HTR-8/SVneo (cell line): ENCODE data around the gene MSI1.
"Not testable (repeated sequence)": the region's sequence is repeated elsewhere in the genome, so short reads cannot be mapped to it uniquely, and the experiment has no call there.

Source experiments
- DNase-seq: peaks from one replicate; pipeline ENCODE4 v3.0.0; 2011; ENCODE audit warnings: low spot score, mixed read lengths; ENCODE audit not compliant: insufficient read length
- FAIRE-seq: peaks from 2 replicates; lab custom pipeline; 2011; peaks lifted over from hg19 to GRCh38; lab: Jason Lieb, UNC

MSI1 gene

DNA sequence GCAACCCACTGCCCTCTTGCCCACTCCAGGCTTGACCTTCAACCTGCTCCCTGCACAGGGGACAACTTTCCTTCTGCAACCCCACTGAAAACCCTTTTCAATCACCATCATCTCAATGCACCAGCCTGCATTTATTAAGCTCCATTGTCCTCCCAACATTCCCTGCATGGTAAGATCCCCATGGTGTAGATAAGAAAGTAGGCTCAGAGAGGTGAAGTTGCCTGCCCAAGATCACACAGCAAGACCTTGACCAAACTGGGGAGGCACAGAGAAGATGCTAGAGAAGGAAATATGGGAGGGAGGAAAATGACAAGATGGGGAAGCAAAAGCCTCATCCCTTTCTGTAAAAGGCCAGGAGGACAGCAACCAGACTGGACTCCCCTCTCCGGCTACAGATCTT is 9.8 kb downstream of the MSI1 start:
- FAIRE-seq = no peak
- no peak for DNase-seq

DNA sequence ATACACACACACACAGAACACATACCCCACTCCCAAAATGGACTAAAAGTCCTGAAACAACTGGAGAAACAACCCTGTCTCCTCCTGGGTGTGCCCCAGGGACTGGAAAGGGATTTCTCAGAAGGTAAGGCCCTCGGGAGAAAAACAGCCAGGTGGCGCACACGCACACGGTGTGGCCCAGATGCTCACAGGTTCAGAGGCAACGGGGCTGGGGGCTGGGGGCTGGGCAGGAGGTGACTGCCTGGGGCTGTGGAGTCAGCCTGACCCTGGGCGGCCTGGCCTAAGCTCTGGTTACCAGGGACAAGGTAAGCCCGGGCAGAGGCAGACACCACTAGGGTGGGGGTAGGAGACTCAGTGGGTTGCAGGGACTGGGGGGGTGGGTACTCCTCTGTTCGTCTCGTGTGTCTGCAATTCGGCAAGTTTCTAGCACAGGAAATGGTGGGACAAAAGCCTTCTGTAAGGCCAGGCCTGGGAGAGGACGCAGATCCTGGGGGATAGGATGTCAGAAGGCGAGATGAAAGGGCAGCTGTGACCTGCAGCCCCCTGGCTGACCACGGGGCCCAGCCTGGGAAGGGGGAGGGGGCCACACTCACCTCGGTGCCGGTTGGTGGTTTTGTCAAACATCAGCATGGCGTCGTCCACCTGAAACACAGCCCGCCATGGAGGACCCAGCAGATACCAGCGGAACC is 10.4 kb downstream of the MSI1 start:
- FAIRE-seq (no peak), DNase-seq (no peak)

DNA sequence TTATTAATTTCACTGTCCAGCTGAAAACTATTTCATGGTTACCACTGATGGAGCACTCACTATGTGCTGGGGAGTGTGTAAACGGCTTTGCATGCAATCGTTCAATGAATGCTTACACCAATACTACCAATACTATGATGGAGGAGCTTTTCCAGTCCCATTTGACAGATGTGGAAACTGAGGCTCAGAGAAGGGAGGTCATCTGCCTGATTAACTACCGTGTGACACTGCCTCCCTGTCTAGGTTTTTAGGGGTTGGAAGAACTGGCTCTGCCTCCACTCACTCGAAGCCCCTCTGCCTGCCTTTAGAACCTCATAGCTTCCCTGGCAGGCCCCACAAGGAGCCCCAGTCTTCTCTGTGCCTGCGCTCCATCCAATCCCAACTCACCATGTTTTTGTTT is 11.9 kb downstream of the MSI1 start:
- FAIRE-seq (no peak), DNase-seq (no peak)

DNA sequence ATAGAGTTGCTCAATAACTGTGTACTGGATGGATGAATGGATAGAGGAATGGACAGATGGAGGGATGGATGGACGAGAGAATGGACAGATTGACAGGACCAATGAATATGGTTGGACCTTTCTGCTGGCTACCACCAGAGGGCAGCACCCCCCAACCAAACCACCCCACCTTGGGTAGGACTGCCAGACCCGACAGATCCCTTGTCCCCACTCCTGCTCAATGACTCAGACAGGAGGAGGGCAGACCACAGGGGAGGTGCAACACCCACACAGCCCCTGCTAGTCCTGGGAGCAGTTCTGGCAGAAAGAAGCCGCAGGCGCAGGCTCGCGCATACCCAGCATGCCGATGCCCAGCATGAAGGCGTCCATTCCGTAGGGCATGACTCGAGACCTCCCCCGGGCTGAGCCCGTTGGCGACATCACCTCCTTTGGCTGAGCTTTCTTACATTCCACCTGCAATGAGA is 12.4 kb downstream of the MSI1 start:
- peak; percentile 99 for DNase-seq
- FAIRE-seq = peak; percentile 99

DNA sequence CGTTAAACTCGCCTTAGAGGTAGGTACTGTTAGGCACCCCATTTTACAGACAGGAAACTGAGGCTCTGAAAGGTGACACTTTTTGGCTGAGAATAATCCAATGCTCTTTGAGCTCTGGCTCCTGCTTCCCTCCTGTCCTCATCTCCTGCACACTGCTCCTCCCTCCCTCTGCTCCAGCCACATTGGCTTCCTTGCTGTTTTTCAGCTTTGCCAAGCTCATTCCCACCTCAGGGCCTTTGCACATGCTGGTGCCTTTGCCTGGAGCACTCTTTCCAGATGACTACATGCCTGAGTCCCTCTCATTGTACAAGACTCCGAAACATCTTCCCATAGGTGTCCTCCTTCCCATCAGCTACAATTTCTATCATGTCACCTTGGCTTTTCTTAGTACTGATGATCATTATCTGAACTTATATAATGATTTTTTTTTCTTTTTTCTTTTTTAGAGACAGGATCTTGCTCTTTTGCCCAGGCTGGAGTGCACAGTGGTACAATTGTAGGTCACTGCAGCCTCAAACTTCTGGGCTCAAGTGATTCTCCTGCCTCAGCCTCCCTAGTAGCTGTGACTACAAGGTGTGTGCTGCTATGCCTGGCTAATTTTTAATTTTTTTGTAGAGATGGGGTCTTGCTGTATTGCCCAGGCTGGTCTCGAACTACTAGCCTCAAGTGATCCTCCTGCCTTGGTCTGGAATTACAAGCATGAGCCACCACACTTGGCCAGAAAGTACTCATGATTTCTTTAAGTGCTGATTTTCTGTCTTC is 15.2 kb downstream of the MSI1 start:
- DNase-seq (no peak), FAIRE-seq (no peak)

DNA sequence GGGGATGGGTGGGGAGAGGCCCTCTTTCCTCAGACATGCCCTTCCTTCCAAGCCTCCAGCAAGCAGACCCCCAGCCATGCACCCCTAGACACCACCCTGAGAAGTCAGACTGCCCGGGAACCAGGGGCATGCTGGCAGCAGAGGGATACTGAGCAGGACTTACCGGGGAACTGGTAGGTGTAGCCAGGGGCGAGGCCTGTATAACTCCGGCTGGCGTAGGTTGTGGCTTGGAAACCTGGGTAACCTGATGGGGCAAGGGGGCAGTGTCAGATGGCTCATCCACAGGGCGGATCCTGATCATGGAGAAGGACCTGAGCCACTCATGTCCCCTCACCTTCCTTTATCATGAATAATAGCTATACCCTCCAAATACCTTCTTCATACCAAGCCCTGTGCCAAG is 15.8 kb downstream of the MSI1 start:
- no peak for FAIRE-seq
- DNase-seq = no peak

DNA sequence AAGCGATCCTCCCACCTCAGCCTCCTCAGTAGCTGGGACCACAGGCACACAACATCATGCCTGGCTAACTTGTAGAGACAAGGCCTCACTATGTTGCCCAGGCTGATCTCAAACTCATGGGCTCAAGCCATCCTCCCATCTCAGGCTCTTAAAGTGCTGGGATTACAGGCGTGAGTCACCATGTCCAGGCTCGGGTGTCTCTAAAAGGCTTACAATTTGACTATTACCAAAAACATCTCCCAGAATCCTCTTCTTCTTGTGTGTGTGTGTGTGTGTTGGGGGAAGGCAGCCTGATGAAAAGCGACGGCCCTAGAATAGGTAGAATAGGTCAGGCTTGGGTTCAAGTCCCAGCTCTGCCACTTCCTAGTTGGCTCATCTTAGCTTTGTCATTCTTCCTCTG is 16.8 kb downstream of the MSI1 start:
- FAIRE-seq (no peak), DNase-seq (no peak)

DNA sequence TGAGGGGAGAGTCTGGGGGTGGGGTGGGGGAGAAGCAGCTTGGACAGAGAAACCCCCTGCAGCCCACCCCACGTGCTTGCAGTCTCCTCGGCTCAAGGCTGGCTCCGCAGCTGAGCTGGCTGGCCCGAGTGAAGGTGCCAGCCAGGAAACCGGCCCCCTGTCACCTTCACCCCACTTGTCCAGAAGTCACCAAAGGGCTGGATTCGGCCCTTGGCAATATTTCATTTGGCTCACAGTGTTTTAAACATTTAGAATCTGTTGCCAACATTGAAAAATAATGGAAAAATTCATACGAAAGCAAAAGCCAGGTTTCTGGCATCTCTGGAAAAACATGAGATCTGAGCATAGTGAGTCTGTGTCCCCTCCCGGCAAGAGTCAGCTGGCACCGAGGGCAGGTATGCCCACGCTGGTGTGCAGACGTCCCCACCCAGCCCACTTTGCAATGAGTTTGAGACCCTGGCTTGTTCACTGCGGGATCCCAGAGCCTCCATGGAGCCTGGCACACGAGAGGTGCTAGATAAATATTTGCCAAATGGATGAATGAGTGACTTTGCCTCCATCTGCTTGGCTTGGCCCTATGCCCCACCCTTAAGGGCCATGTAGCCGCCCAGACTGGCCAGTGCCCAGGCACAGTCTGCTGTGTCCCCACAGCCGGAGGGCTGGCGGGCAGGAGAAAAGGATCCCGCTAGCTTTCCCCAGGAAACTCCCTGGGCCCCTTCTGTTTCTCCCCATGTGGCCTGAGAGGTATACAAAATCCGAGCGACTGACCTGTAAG is 18.2 kb downstream of the MSI1 start:
- FAIRE-seq (no peak), DNase-seq (no peak)

DNA sequence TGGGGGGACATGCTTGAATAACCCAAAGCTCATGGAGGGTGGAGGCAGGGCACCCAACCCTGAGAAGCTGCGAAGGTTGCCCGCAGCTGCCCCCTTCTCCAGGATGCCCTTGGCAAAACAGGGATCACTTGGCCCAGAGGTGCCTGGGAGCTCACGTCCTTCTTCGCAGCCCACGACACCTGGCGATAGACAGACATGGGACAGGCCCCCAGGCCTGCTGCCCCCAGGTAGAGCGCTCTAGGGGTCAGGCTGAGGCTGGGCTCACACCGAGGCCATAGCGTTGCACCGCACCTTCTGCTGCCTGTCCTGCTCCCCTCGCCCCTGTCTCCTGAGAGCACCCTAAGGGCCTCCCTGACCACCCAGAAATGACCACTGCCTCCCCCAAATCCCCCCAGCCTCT is 21.2 kb downstream of the MSI1 start:
- DNase-seq = no peak
- no peak for FAIRE-seq

DNA sequence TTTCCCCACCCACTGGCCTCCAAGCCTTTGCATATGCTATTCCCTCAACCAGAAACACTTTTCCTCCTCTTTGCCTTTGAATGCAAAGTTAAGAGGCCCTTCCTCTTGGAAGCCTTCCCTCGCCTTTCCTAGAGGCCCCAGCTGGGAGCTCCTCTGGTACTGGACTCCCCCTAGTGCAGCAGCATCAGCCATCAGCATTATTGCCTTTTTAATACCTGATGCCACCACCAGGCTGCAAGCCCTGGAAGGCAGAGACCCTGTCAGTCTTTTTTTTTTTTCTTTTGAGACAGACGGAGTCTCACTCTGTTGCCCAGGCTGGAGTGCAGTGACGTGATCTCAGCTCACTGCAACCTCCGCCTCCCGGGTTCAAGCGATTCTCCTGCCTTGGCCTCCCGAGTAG is 22.3 kb downstream of the MSI1 start:
- FAIRE-seq (no peak), DNase-seq (no peak)

DNA sequence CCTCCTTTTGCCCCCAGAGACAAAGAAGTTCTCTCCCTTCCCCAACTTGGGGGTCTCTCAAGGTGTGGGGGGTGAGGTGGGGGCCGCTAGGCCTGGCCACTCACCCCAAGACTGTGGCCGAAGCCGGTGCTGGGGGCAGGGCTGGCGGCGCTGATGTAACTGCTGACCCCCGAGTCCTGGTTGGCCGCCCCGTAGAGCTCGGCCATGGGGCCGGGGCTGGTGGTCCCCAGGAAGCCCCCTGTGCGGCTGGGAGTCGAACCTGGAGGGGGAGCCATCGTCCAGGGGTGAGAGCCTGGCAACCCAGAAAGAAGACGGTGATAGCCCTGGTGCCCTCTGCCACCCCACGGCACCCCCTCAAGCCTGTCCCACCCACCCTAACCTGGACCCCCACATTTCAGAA is 22.9 kb downstream of the MSI1 start:
- no peak for DNase-seq
- FAIRE-seq = no peak

DNA sequence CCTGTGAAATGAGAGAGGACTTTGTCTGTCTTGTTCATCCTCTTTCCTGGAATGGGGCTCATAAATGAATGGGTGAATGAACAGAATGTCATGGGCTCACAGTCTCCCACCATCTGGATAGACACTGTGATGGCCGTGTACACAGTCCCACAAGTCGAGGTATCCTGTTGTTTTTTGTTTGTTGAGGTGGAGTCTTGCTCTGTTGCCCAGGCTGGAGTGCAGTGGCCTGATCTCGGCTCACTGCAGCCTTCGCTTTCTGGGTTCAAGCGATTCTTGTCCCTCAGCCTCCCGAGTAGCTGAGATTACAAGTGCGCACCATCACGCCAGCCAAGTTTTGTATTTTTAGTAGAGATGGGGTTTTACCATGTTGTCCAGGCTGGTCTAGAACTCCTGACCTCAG is 25.3 kb downstream of the MSI1 start:
- no peak for DNase-seq
- FAIRE-seq = no peak

DNA sequence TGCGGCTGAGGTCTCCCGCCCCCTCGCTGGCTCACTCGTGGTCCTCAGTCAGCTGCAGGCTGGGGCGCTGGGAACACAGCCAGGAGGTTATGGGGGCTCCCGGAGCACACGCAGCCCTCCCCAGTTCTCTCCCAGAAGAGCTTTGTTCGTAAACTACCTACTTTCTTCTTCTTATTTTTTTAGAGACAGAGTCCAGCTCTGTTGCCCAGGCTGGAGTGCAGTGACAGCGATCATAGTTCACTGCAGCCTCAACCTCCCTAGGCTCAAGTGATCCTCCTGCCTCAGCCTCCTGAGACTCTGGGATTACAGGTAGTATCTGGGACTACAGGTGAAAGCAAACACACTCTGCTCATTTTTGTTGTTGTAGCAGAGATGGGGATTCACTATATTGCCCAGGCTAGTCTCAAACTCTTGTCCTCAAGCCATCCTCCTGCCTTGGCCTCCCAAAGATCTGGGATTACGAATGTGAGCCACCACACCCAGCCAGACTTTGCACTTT is 25.9 kb downstream of the MSI1 start:
- DNase-seq (no peak), FAIRE-seq (no peak)

DNA sequence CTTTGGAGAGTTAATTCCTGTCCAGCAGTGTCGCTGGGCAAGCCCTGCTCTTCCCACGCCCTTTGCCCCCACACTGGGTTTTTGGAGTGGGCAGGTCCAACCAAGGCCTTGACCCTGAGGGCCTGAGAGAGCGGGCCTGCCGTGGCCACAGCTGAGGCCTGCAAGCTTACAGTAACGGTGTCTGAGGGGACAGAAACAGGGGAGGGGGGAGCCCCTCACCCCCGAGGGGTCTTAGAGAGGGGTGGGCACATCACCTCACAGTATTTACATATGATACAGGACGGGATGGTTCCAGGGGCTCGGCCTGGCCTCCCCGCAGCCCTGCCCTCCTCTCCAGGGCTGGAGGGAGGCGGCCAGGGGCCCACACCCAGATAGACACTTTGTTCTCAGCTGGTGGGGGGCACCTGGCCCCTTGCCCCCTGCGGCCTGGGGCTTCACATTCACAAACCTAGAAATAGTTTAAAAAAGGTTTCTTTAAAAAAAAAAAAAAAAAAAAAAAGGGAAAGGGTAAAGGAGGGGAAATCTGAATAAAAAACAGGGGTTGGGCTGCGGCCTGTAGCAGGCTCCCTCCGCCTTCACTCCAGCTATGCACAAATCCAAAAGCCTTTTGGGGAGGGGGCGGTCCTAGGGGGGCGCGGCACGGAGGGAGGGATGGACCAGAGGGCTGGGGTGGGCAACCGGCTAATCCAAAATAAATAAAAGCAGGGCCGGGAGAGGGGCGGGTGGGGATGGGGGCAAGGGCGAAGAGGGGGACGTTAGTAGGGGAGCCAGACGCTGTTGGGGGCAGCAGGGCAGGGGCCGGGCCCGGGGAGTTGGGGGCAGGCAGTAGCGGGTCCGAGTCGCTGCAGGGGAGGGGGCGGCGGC is 26.6 kb downstream of the MSI1 start:
- DNase-seq (no peak), FAIRE-seq (no peak)

DNA sequence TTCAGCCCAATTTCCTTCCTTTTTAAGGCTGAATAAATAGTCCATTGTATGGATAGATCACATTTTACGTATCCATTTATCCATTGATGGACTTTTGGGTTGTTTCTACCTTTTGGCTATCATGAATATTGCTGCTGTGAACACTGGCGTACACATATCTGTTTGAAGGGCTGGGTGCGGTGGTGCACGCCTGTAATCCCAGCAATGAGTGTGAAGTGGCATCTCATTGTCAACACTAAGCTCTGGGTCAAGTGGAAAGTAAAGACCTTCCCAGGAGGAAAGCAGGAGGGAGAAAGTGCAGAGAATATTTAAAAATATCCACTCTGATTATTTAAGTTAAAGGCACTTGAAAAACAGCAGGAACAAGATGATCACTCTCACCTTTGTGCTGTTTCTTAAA is 29.7 kb downstream of the MSI1 start:
- FAIRE-seq = no peak
- DNase-seq = no peak

DNA sequence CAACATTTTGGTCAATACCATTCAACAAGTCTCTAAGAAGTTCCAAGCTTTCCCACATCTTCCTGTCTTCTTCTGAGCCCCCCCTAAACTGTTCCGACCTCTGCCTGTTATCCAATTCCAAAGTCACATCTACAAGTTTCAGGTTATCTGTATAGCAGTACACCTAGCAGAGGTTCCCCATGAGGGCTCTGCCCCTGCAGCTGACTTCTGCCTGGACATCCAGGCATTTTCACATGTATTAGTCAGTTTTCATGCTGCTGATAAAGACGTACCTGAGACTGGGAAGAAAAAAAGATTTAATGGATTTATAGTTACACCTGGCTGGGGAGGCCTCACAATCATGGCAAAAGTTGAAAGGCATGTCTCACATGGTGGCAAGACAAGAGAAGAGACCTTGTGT is 31.2 kb downstream of the MSI1 start:
- no peak for FAIRE-seq
- no peak for DNase-seq

DNA sequence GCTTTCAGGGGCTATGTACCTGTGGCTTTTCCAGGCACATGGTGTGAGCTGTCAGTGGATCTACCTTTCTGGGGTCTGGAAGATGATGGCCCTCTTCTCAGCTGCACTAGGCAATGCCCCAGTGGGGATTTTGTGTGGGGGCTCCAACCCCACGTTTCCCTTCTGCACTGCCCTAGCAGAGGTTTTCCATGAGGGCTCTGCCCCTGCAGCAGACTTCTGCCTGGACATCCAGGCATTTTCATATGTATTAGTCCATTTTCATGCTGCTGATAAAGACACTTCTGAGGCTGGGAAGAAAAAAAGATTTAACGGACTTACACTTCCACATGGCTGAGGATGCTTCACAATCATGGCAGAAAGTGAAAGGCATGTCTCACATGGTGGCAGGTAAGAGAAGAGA is 32.6 kb downstream of the MSI1 start:
- not testable (repeated sequence) for DNase-seq, FAIRE-seq

DNA sequence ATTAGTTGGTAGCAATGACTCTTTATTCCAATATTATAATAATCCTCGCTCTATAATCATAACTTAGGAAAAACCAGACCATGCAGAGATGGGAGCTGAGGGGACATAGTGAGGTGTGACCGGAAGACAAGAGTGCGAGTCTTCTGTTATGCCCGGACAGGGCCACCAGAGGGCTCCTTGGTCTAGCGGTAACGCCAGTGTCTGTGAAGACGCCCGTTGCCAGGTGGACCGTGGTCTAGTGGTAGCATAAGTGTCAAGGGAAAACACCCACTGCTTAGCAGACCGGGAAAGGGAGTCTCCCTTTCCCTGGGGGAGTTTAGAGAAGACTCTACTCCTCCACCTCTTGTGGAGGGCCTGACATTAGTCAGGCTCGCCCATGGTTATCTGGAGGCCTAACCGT is 33.5 kb downstream of the MSI1 start:
- not testable (repeated sequence) for DNase-seq, FAIRE-seq

DNA sequence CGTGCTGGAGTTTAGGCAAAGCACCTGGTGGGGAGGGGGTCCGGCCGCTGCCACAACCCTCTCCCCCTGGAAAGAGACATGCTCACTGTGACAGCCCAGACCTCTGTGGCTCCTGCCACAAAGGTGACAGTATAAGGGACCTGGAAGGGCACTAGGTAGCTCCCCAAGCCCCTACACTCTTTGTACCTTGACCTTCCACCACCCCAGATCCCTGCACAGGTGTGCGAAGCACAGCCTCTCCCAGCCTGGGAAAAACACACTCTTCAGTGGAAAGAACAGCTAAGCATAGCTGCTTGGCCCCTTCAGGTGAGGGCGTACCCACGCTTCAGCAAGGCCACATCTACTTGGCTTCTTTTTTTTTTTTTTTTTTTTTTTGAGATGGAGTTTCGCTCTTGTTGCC is 36.4 kb downstream of the MSI1 start:
- FAIRE-seq (no peak), DNase-seq (no peak)

DNA sequence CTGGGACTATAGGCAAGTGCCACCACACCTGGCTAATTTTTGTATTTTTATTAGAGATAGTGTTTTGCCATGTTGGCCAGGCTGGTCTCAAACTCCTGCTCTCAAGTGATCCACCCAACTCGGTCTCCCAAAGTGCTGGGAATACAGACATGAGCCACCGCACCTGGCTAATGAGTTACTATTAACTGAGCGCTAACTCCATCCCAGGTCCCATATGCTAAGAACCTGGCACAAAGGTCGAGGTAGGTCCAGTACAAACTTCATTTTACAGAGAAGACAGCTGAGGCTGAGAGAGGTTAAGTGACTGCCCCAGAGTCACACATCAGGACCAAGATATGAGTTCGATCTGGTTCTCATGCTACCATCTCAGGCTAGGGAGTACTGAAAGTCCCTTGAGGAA is 36.9 kb downstream of the MSI1 start:
- FAIRE-seq (no peak), DNase-seq (no peak)
